ENCODE results near the gene HNRNPL.
"Not testable (repeated sequence)": the region's sequence is repeated elsewhere in the genome, so short reads cannot be mapped to it uniquely, and the experiment has no call there.

HNRNPL gene

DNA sequence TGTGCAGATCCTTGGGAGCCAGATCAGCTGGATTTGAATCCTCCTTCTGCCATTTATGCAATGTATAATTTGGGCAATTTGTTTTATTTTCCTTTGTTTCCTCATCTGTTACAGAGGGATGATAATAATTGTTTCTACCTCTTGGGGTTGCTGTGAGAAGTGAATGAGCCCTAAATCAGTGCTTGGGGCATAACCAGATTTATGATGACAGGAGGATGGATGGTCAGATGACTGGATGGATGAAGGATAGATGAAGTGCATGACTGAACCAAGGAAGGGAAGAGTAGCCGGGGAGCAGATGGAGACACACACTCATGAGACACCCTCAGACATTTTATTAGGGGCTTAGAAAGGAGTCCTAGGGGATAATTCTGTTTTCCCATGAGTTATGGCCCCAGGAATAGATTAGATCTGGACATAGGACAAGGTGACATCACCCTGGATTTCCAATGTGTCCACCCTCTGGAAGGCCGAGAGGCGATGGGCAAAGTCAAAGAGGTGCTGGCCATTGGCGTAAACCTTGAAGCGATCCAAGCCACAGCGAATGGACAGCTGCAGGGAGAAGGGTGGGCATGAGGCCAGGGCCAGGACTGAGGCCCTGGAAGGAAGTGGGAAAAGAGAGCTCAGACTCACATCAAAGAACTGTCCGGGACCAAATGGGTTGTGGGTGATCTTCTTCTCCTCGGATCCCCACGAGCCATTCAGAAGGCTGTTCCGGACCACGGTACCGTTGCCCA is 48.3 kb downstream of the HNRNPL start:
- Histone ChIP-seq H3K4me1 (ENCODE audit: control insufficient read depth in 2 of 2, insufficient read depth in 1 of 2, low read depth in 1 of 2, low read length in 2 of 2) (no peaks in the 10 kb centered on the region), H3K27me3 (ENCODE audit: control insufficient read depth in 3 of 3, insufficient read depth in 3 of 3, low read depth in 1 of 3, low read length in 3 of 3) (no peaks in the 10 kb centered on the region), H3K4me3 (ENCODE audit: low read length in 2 of 2) (no peak overlapping the region), H3K79me1 (ENCODE audit: low read depth, low read length) (no peaks in the 10 kb centered on the region), H3K36me3 (replicated peaks in 1 of 2; ENCODE audit: control insufficient read depth in 2 of 2, insufficient read depth in 2 of 2, low read length in 2 of 2) (no peaks in the 10 kb centered on the region), H3K4ac (ENCODE audit: low read length) (no peak overlapping the region), H3K18ac (ENCODE audit: low read length) (no peak overlapping the region), H3K9ac (ENCODE audit: low read depth, low read length, poor library complexity) (no peak overlapping the region), H3K9me3 (replicated peaks in 1 of 2; ENCODE audit: control insufficient read depth in 2 of 2, insufficient read depth in 1 of 2, low read depth in 1 of 2, low read length in 2 of 2) (peaks cover 0 to 2% of the 10 kb centered on the region in 2 donors), H3K4me2 (ENCODE audit: insufficient read depth, low read length, poor library complexity, severe bottlenecking) (no peak overlapping the region), H3K14ac (ENCODE audit: low read length) (no peak overlapping the region), H2BK120ac (ENCODE audit: low read depth, low read length) (peak overlapping the region; percentile 51), H2AFZ (ENCODE audit: low read length) (no peak overlapping the region), H3K23ac (ENCODE audit: low read depth, low read length, poor library complexity) (no peak overlapping the region), H4K91ac (ENCODE audit: low read depth, low read length, poor library complexity) (no peak overlapping the region), H4K8ac (ENCODE audit: low read depth, low read length) (no peak overlapping the region), H2BK12ac (ENCODE audit: low read length) (no peak overlapping the region), H2AK5ac (ENCODE audit: low read depth, low read length) (peak overlapping the region; percentile 47), H2BK15ac (ENCODE audit: low read length) (no peak overlapping the region), H2BK5ac (ENCODE audit: low read length) (no peak overlapping the region), H3K27ac (replicated peaks; ENCODE audit: low read length) (no peak overlapping the region)
- DNase-seq (ENCODE audit: low spot score), result no peak
- WGBS, 2 donors (ENCODE audit: extremely low coverage in 2 of 2, insufficient read length in 2 of 2, insufficient replicate concordance in 1 of 2), result no CpG with 5 or more reads among the region's 12 CpGs

DNA sequence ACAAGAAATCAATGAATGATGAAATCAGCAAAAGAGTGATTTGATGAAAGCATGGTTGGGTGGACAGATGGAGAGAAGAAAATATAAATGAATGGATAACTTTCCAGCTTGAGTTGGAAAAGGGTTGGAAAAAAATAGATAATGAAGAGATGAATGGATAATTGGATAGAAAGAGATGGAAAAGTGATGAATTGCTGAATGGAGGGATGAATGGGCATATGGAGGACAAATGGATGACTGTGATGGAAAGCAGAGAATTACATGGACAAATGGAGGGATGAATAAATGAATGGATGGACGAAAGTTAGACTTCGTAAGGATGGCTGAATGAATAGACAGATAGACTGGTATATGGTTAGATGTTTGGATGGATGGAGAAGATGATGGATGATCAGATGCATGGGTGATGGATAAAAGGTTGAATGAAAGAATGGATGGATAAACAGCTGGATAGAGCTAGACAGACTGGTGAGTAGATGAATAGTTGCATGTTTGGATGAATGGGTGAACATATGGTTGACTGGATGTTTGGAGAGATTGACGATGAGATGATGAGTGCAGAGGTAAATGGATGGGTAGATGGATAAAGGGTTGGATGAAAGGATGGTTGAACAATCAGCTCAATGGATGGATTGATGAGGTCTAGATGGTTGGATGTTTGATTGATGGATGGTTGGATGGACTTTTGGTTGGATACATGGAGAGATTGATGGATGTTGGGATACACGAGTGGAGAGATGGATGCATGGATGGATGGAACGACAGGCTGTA is 49.0 kb downstream of the HNRNPL start:
- H3K36me3 ChIP-seq (replicated peaks in 1 of 2; ENCODE audit: control insufficient read depth in 2 of 2, insufficient read depth in 2 of 2, low read length in 2 of 2), result no peaks in the 10 kb centered on the region
- H2BK12ac ChIP-seq (ENCODE audit: low read length), result no peak overlapping the region
- no peak overlapping the region for H3K4ac ChIP-seq (ENCODE audit: low read length)
- no peak overlapping the region for H3K9ac ChIP-seq (ENCODE audit: low read depth, low read length, poor library complexity)
- no peaks in the 10 kb centered on the region for H3K79me1 ChIP-seq (ENCODE audit: low read depth, low read length)
- no peak overlapping the region for H3K14ac ChIP-seq (ENCODE audit: low read length)
- DNase-seq (ENCODE audit: low spot score), result no peak
- H2AFZ ChIP-seq (ENCODE audit: low read length), result no peak overlapping the region
- H3K18ac ChIP-seq (ENCODE audit: low read length), result no peak overlapping the region
- no peak overlapping the region for H2BK15ac ChIP-seq (ENCODE audit: low read length)
- H3K4me1 ChIP-seq (ENCODE audit: control insufficient read depth in 2 of 2, insufficient read depth in 1 of 2, low read depth in 1 of 2, low read length in 2 of 2), result no peaks in the 10 kb centered on the region
- no peak overlapping the region for H4K91ac ChIP-seq (ENCODE audit: low read depth, low read length, poor library complexity)
- 100% methylated on average over 2 to 3 of the region's 5 CpGs for WGBS, 2 donors (ENCODE audit: extremely low coverage in 2 of 2, insufficient read length in 2 of 2, insufficient replicate concordance in 1 of 2)
- no peak overlapping the region for H2AK5ac ChIP-seq (ENCODE audit: low read depth, low read length)
- H3K23ac ChIP-seq (ENCODE audit: low read depth, low read length, poor library complexity), result no peak overlapping the region
- H2BK5ac ChIP-seq (ENCODE audit: low read length), result no peak overlapping the region
- no peak overlapping the region for H2BK120ac ChIP-seq (ENCODE audit: low read depth, low read length)
- peaks cover 0 to 2% of the 10 kb centered on the region in 2 donors for H3K9me3 ChIP-seq (replicated peaks in 1 of 2; ENCODE audit: control insufficient read depth in 2 of 2, insufficient read depth in 1 of 2, low read depth in 1 of 2, low read length in 2 of 2)
- H3K4me3 ChIP-seq (ENCODE audit: low read length in 2 of 2), result no peak overlapping the region
- H3K4me2 ChIP-seq (ENCODE audit: insufficient read depth, low read length, poor library complexity, severe bottlenecking), result no peak overlapping the region
- H3K27ac ChIP-seq (replicated peaks; ENCODE audit: low read length), result no peak overlapping the region
- no peak overlapping the region for H4K8ac ChIP-seq (ENCODE audit: low read depth, low read length)
- no peaks in the 10 kb centered on the region for H3K27me3 ChIP-seq (ENCODE audit: control insufficient read depth in 3 of 3, insufficient read depth in 3 of 3, low read depth in 1 of 3, low read length in 3 of 3)

DNA sequence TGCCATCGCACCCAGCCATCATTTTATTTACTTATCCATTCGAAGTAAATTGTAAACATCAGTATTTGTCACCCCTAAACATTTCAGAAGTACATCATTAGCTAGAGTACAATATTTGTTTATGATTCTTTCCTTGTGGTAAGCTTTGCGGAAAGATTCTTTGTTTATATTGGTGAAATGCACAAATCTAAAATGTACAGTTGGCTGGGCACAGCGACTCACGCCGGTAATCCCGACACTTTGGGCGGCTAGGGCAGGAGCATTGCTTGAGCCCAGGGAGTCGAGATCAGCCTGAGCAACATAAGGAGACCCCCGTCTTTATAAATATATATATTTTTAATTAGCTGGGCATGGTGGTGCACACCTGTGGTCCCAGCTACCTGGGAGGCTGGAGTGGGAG is 50.7 kb downstream of the HNRNPL start:
- no peak overlapping the region for H3K18ac ChIP-seq (ENCODE audit: low read length)
- H3K27me3 ChIP-seq (ENCODE audit: control insufficient read depth in 3 of 3, insufficient read depth in 3 of 3, low read depth in 1 of 3, low read length in 3 of 3), result no peaks in the 10 kb centered on the region
- DNase-seq (ENCODE audit: low spot score), result no peak
- peaks cover 0 to 2% of the 10 kb centered on the region in 2 donors for H3K9me3 ChIP-seq (replicated peaks in 1 of 2; ENCODE audit: control insufficient read depth in 2 of 2, insufficient read depth in 1 of 2, low read depth in 1 of 2, low read length in 2 of 2)
- H3K23ac ChIP-seq (ENCODE audit: low read depth, low read length, poor library complexity), result no peak overlapping the region
- H3K4me3 ChIP-seq (ENCODE audit: low read length in 2 of 2), result no peak overlapping the region
- H3K27ac ChIP-seq (replicated peaks; ENCODE audit: low read length), result no peak overlapping the region
- no peak overlapping the region for H4K8ac ChIP-seq (ENCODE audit: low read depth, low read length)
- H4K91ac ChIP-seq (ENCODE audit: low read depth, low read length, poor library complexity), result no peak overlapping the region
- no peaks in the 10 kb centered on the region for H3K79me1 ChIP-seq (ENCODE audit: low read depth, low read length)
- H3K4ac ChIP-seq (ENCODE audit: low read length), result no peak overlapping the region
- H3K36me3 ChIP-seq (replicated peaks in 1 of 2; ENCODE audit: control insufficient read depth in 2 of 2, insufficient read depth in 2 of 2, low read length in 2 of 2), result no peaks in the 10 kb centered on the region
- no peak overlapping the region for H2BK15ac ChIP-seq (ENCODE audit: low read length)
- H2BK120ac ChIP-seq (ENCODE audit: low read depth, low read length), result no peak overlapping the region
- no CpG with 5 or more reads among the region's 10 CpGs for WGBS, 2 donors (ENCODE audit: extremely low coverage in 2 of 2, insufficient read length in 2 of 2, insufficient replicate concordance in 1 of 2)
- H2AFZ ChIP-seq (ENCODE audit: low read length), result no peak overlapping the region
- no peak overlapping the region for H3K14ac ChIP-seq (ENCODE audit: low read length)
- H3K9ac ChIP-seq (ENCODE audit: low read depth, low read length, poor library complexity), result no peak overlapping the region
- no peak overlapping the region for H3K4me2 ChIP-seq (ENCODE audit: insufficient read depth, low read length, poor library complexity, severe bottlenecking)
- H2BK5ac ChIP-seq (ENCODE audit: low read length), result no peak overlapping the region
- H3K4me1 ChIP-seq (ENCODE audit: control insufficient read depth in 2 of 2, insufficient read depth in 1 of 2, low read depth in 1 of 2, low read length in 2 of 2), result no peaks in the 10 kb centered on the region
- no peak overlapping the region for H2BK12ac ChIP-seq (ENCODE audit: low read length)
- no peak overlapping the region for H2AK5ac ChIP-seq (ENCODE audit: low read depth, low read length)

DNA sequence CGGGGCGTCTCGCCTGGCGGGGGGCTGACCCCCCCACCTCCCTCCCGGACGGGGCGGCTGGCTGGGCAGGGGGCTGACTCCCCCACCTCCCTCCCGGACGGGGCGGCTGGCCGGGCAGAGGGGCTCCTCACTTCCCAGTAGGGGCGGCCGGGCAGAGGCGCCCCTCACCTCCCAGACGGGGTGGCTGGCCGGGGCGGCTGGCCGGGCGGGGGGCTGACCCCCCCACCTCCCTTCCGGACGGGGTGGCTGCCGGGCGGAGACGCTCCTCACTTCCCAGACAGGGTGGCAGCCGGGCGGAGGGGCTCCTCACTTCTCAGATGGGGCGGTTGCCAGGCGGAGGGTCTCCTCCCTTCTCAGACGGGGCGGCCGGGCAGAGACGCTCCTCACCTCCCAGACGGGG is 52.0 kb downstream of the HNRNPL start:
- not testable (repeated sequence) for H2AK5ac ChIP-seq (ENCODE audit: low read depth, low read length); H3K27ac ChIP-seq (replicated peaks; ENCODE audit: low read length); H2AFZ ChIP-seq (ENCODE audit: low read length); H2BK5ac ChIP-seq (ENCODE audit: low read length); H3K4me3 ChIP-seq (ENCODE audit: low read length in 2 of 2); H3K9me3 ChIP-seq (replicated peaks in 1 of 2; ENCODE audit: control insufficient read depth in 2 of 2, insufficient read depth in 1 of 2, low read depth in 1 of 2, low read length in 2 of 2); H3K18ac ChIP-seq (ENCODE audit: low read length); H4K91ac ChIP-seq (ENCODE audit: low read depth, low read length, poor library complexity); H3K36me3 ChIP-seq (replicated peaks in 1 of 2; ENCODE audit: control insufficient read depth in 2 of 2, insufficient read depth in 2 of 2, low read length in 2 of 2); DNase-seq (ENCODE audit: low spot score); H2BK15ac ChIP-seq (ENCODE audit: low read length); H3K14ac ChIP-seq (ENCODE audit: low read length); H3K4me1 ChIP-seq (ENCODE audit: control insufficient read depth in 2 of 2, insufficient read depth in 1 of 2, low read depth in 1 of 2, low read length in 2 of 2); H2BK12ac ChIP-seq (ENCODE audit: low read length); H3K9ac ChIP-seq (ENCODE audit: low read depth, low read length, poor library complexity); H4K8ac ChIP-seq (ENCODE audit: low read depth, low read length); H3K4ac ChIP-seq (ENCODE audit: low read length); H2BK120ac ChIP-seq (ENCODE audit: low read depth, low read length); H3K23ac ChIP-seq (ENCODE audit: low read depth, low read length, poor library complexity); H3K4me2 ChIP-seq (ENCODE audit: insufficient read depth, low read length, poor library complexity, severe bottlenecking); H3K27me3 ChIP-seq (ENCODE audit: control insufficient read depth in 3 of 3, insufficient read depth in 3 of 3, low read depth in 1 of 3, low read length in 3 of 3); H3K79me1 ChIP-seq (ENCODE audit: low read depth, low read length)
- no CpG with 5 or more reads among the region's 33 CpGs for WGBS, 2 donors (ENCODE audit: extremely low coverage in 2 of 2, insufficient read length in 2 of 2, insufficient replicate concordance in 1 of 2)

Measured in neuronal stem cell (in vitro differentiated cells).